GM12873 (cell line): ENCODE data around the gene HIVEP3.

Experiments
- TF ChIP-seq, protein P1 (sequence below): IDR thresholded peaks from 2 replicates; pipeline ENCODE4 v1.5.1; 2012; ENCODE audit warnings: low read depth, mild to moderate bottlenecking, moderate library complexity, low read length, control low read depth; ENCODE audit not compliant: insufficient read depth; ENCODE audit errors: missing control alignments

HIVEP3 gene

GRCh38 chr1:41953291-41953690, 34.6 kb upstream of the HIVEP3 start:
- TF ChIP-seq, protein P1, sequence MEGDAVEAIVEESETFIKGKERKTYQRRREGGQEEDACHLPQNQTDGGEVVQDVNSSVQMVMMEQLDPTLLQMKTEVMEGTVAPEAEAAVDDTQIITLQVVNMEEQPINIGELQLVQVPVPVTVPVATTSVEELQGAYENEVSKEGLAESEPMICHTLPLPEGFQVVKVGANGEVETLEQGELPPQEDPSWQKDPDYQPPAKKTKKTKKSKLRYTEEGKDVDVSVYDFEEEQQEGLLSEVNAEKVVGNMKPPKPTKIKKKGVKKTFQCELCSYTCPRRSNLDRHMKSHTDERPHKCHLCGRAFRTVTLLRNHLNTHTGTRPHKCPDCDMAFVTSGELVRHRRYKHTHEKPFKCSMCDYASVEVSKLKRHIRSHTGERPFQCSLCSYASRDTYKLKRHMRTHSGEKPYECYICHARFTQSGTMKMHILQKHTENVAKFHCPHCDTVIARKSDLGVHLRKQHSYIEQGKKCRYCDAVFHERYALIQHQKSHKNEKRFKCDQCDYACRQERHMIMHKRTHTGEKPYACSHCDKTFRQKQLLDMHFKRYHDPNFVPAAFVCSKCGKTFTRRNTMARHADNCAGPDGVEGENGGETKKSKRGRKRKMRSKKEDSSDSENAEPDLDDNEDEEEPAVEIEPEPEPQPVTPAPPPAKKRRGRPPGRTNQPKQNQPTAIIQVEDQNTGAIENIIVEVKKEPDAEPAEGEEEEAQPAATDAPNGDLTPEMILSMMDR: no peak

DNA sequence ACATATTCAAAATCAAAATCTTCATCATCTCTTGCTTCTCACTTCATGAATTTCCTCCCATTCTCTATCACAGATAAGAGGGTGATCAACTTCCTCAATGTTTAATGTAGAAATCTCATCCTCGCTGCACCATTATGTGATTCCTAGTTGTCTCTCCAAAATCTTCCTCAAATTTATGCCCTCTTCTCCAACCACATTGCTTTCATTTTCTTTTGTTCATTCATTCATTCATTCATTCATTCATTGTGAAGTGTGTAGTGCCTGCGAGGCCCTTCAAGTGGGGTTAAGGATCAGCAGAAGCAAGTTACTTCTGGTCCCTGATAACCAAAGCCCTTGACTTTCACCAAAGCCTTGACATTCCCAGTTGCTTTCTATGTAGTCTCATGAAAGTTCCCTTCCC, 33.5 kb upstream of the HIVEP3 start:
- TF ChIP-seq, protein P1: no peak

DNA sequence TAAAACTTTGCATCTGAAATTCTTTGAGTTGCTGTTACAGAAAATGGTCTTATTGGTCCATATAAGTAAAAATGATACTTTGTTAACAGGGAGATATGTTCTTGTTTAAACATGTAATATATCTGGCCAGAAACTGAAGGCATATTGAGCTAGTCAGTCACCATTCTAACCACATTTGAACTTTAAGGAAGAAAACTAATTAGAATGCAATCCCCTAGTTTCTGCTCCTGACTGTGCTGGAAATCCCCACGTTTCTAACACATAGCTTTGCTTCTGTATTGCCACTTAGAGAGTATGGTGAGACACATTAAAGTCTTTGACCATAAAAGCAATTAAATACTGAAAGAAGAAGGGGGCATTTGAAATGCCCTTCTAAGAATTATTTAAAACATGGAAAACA, 32.1 kb upstream of the HIVEP3 start:
- TF ChIP-seq, protein P1: no peak

GRCh38 chr1:41943717-41944116, 25.0 kb upstream of the HIVEP3 start:
- TF ChIP-seq, protein P1: no peak

DNA sequence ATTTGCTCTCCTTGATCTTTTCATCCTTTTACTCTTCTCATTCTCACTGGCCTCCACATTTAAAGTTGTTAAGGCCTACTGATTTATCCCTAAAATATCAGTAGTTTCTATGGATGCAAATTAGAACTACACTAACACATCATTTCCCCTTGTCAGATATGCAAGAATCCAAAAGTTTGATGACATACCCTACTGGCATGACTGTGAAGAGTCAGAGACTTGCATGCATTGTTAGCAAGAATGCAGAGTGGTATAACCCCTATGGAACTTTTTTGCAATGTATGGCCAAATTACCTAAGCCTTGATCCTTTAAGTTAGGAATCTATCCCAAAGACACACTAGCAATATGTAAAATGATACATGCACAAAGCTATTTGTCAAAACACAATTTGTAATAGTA, 23.6 kb upstream of the HIVEP3 start:
- TF ChIP-seq, protein P1: no peak

GRCh38 chr1:41941381-41941780, 22.7 kb upstream of the HIVEP3 start:
- TF ChIP-seq, protein P1: no peak

- TF ChIP-seq, protein P1: no peak
Measured at GRCh38 chr1:41939194-41939593, 20.5 kb upstream of the HIVEP3 start.

DNA sequence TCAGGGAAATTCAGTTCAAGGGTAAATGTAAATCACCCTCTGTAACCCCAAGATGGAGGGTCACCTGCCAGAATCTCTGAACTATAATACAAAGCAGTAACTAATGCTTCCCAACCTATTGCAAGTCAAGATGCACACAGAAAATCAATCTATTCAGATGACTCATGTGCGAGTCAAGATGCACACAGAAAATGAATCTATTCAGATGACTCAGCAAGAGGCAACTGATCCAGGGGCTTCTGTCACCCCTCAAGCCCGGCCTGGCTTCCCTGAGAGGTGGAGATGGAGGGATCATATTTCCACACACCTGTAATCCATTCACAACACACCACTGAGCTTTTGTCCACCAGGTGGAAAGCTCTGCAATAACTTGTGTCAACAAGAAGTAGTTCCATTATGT, 17.4 kb upstream of the HIVEP3 start:
- TF ChIP-seq, protein P1: no peak
